Activated CD8-positive, alpha-beta T cell treated with anti-CD3 and anti-CD28 coated beads for 36 hours (primary cell): Measurements from ENCODE around the gene DEPDC4. TPM values are rescaled to one million over a fixed set of nuclear protein-coding genes. Genes with fewer than 3 reads are reported as not detected.

ENCODE experiments used
- ATAC-seq: fragments of 200-7000 bp; cut with Tn5 transposase; one replicate; pipeline ENCODE4 v1.10.0; 2021; ENCODE audit warnings: mild to moderate bottlenecking, moderate library complexity
- CTCF ChIA-PET: fragments of 350-600 bp; sonication (Branson Sonifier 250); formaldehyde crosslinking; loops from one replicate; lab custom pipeline; 2021; ENCODE audit warnings: antibody characterized with exemption; lab: Charles Lee
- POLR2A ChIA-PET: fragments of 350-600 bp; sonication (Branson Sonifier 250); formaldehyde crosslinking; loops from one replicate; lab custom pipeline; 2021; ENCODE audit warnings: antibody characterized with exemption; lab: Charles Lee
- DNase-seq: peaks from one replicate; pipeline ENCODE4 v3.0.0-alpha.2; 2020
- H3K27ac Mint-ChIP-seq: one replicate; pipeline ENCODE4 v1.8.0; 2021; ENCODE audit warnings: mild to moderate bottlenecking, mixed read lengths
- H3K27me3 Mint-ChIP-seq: one replicate; pipeline ENCODE4 v1.8.0; 2021; ENCODE audit warnings: mixed read lengths
- H3K36me3 Mint-ChIP-seq: one replicate; pipeline ENCODE4 v1.8.0; 2021; ENCODE audit warnings: low read depth, mixed read lengths
- H3K4me1 Mint-ChIP-seq: one replicate; pipeline ENCODE4 v1.8.0; 2021; ENCODE audit warnings: low read depth, mixed read lengths
- H3K4me3 Mint-ChIP-seq: one replicate; pipeline ENCODE4 v1.8.0; 2021; ENCODE audit warnings: mild to moderate bottlenecking, moderate library complexity, mixed read lengths
- H3K9me3 Mint-ChIP-seq: one replicate; pipeline ENCODE4 v1.8.0; 2021; ENCODE audit warnings: mixed read lengths
- CTCF ChIP-seq: fragments of 200-600 bp; IDR thresholded peaks from one replicate; pipeline ENCODE4 v1.8.0; 2022; ENCODE audit warnings: antibody characterized with exemption, mild to moderate bottlenecking
- intact Hi-C: fragments of 100-400 bp; cut with micrococcal nuclease; formaldehyde crosslinking; loops from one replicate; pipeline ENCODE4 v1.10.0; 2022
- total RNA-seq, 2 experiments: library from RNA; stranded (reverse); gene quantifications; one replicate each; pipeline ENCODE4 v1.2.3, GENCODE V29; 2021

The DEPDC4 gene
- total RNA-seq, 2 experiments from 2014 or later, result 1.6 to 3.7 TPM

GRCh38 chr12:100193085-100193484 lies 73.8 kb downstream of the DEPDC4 start:
- Mint-ChIP-seq H3K9me3 (no peaks in the 10 kb centered on the region), H3K4me1 (peaks cover 3% of the 10 kb centered on the region), H3K36me3 (peaks cover 16% of the 10 kb centered on the region), H3K27me3 (no peaks in the 10 kb centered on the region), H3K4me3 (no peak overlapping the region), H3K27ac (no peak overlapping the region)
- CTCF ChIA-PET, result no interaction called here
- TF ChIP-seq CTCF, result no peak
- no peak for DNase-seq
- no peak for ATAC-seq
- intact Hi-C loops, result no loop called here
- POLR2A ChIA-PET, result no interaction called here

Other genes with a start within 250 kb of the DEPDC4 start
- 10 to 100 TPM; 39.6 to 41.3 TPM for gene BLTP3B, start 124.2 kb downstream of the DEPDC4 start, total RNA-seq
- gene ACTR6, start 66.3 kb downstream of the DEPDC4 start, total RNA-seq, result 10 to 100 TPM; 26.3 to 30.9 TPM
- 10 to 100 TPM; 21.9 to 25.4 TPM for gene SCYL2, start 98 bp upstream of the DEPDC4 start, total RNA-seq
- gene SLC17A8, start 90.0 kb upstream of the DEPDC4 start, total RNA-seq, result not detected
- not detected for gene NR1H4, start 206.8 kb upstream of the DEPDC4 start, total RNA-seq